Measurements from ENCODE around the gene GRHL3.

GRHL3 gene

DNA sequence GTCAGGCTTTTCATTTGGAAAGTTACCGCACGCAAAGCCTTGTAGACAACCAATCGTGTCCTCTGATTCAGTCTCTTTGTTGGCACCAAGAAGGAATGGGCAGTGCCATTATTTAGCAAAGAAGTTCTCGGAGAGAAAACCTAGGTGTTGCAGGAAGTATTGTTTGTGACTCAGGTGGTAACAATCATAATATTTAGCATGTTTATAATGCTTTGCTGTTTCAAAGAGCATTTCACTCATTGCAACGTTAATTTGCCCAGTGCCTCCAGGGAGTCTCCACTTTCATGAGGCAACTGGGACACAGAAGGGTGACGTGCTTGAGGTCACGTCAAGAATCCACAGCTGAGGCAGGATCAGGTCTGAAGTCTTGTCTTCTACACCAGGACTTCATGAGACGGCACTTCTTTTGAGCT lies 63.0 kb downstream of the GRHL3 start:
- no peak for DNase-seq (ENCODE audit: insufficient read length, low spot score)

DNA sequence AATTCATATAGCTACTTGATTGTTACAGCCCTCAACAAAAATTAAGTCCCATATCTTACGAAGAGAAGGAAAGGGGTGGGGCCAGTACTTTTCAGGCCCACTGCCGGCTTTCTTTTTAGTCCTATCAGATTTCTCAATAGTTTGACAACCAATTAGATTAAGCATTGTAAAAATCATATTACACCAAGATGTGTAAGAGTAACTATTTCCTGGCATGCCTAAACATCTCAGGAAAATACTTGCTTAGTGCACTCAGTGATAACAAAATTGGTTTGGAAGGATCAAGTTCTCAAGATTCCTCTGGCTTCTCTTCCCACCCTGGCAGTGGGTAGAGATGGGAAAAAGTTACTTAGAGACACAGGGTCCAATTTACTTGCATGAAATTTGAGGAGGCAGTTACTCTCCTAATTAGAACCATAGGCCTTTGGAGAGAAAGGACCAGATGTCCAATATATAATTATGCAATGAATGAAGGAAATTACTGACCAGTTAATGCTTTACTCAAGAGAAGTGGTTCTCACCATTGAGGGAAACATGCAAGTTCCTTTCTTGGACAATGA lies 64.3 kb downstream of the GRHL3 start:
- TF ChIP-seq, protein P1, sequence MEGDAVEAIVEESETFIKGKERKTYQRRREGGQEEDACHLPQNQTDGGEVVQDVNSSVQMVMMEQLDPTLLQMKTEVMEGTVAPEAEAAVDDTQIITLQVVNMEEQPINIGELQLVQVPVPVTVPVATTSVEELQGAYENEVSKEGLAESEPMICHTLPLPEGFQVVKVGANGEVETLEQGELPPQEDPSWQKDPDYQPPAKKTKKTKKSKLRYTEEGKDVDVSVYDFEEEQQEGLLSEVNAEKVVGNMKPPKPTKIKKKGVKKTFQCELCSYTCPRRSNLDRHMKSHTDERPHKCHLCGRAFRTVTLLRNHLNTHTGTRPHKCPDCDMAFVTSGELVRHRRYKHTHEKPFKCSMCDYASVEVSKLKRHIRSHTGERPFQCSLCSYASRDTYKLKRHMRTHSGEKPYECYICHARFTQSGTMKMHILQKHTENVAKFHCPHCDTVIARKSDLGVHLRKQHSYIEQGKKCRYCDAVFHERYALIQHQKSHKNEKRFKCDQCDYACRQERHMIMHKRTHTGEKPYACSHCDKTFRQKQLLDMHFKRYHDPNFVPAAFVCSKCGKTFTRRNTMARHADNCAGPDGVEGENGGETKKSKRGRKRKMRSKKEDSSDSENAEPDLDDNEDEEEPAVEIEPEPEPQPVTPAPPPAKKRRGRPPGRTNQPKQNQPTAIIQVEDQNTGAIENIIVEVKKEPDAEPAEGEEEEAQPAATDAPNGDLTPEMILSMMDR (IDR thresholded peaks at IDR 0.05; ENCODE audit: insufficient read depth, missing control alignments) = no peak
- no peak for DNase-seq (ENCODE audit: insufficient read length, low spot score)
- no peak for FAIRE-seq

More for the DNA sequence above, 63.0 kb downstream of the GRHL3 start:
- no peak for FAIRE-seq
- TF ChIP-seq, protein P1 (IDR thresholded peaks at IDR 0.05; ENCODE audit: insufficient read depth, missing control alignments) = no peak

DNA sequence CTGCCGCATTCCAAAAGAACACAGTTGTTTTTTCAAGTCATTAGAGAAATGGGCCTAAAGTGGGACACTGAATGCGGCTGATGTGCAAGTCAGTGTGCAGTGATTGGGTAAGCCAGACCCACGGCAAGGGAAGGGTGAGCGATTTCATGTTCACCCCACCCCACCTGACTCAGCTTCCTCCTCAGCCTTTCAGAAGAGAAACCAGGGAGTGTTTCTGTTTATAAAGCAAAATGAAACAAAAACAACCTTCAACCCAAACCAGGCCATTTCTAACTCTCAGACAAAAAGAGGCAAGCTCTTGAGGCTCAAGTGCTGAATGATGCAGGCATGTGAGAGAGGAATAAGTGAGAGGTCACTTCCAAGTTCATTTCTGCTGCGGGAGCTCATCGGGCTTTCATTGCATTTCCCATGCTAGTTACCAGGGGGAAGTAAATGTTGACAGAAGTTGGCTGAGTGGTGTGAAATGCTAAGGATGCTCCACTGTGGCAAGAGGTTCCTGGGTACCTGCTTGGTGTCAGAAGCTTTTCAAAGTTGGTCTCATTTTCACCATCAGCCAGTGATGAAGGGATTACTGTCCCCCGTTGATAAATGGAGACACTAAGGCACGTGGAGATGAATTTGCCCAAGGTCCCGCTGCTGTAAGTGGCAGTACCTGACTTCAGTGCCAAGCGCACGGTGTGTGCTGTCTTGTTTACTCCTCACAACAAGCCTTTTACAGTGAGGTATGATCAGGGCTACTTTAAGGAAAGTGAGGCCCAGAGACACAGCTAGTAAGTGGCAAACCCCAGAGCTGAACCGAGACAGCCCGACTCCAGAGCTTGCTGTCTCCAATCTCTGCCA lies 65.3 kb downstream of the GRHL3 start:
- DNase-seq (ENCODE audit: insufficient read length, low spot score) = no peak
- FAIRE-seq = no peak
- TF ChIP-seq, protein P1 (IDR thresholded peaks at IDR 0.05; ENCODE audit: insufficient read depth, missing control alignments) = no peak

DNA sequence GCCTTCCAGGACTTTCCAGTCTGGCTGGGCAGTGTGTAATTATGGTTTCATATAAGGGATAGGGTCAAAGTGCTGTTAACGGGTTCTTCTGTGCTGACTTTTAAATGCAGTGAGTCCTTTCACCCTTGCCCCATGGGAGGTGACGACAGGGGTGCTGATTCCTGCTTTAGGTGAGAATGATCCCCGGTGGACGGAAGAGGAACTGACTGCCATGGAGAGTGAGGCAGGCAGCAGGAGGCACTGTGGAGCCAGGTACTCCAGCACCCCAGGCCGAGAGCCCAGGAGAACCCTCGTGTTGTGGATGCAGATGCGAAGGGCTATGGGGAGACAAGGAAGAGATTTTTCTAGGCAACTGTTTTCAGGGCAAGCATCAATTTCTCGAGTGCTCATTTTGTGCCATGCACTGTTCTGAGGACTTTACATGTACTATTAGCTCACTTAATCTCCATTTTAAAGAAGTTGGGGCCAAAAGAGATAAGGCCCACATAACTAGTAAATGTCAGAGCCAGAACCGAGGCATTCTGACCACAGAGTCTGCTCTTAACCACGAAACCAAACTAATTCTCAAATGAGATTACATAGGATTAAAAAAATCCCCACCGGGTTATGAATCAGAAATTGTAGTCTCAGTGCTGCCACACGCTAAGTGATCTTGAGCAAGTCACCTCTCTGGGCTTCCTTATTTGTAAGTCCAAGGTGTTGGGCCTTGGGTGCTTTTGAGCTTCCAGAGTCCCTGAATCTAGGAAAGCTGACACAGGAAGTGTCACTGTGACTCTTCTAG lies 66.2 kb downstream of the GRHL3 start:
- no peak for FAIRE-seq
- TF ChIP-seq, protein P1 (IDR thresholded peaks at IDR 0.05; ENCODE audit: insufficient read depth, missing control alignments) = peak; percentile 30
- DNase-seq (ENCODE audit: insufficient read length, low spot score) = no peak

DNA sequence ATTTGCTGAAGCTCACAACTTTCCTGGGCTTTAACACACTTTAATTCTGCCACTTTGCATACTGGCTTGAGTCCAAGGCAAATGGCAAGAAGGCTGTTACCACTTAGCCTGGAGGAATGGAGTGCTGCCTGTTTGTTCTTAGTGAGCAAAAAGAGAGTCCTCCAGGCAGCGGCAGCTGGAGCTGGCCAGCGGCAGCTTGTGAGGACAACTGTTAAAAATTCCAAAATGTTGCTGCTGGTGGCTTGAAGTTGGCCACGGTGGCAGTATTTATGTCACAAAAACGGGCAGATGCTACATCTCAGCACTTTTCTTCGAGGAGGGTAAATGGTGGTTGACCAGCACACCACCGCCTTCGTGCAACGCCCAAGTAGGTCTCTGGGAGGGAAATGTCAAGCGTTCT lies 67.1 kb downstream of the GRHL3 start:
- FAIRE-seq = no peak
- no peak for DNase-seq (ENCODE audit: insufficient read length, low spot score)
- TF ChIP-seq, protein P1 (IDR thresholded peaks at IDR 0.05; ENCODE audit: insufficient read depth, missing control alignments) = no peak

DNA sequence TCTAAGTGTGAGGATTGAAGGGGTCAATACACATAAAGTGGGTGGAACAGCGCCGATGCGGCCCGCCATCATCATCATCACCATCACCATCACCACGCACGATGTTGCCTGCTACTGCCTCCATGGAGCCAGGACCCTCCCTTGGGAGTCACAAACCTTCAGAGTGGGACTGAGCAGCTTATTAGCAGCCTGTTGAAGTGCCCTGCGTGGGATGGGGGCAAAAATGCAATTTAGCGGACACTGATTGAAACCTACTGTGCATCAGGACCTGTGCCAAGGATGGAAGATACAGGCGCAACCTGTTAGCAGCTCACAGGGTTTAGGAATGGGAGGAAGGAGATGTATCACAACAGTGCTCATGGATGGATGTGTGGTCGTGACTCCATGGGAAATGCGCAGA lies 67.8 kb downstream of the GRHL3 start:
- DNase-seq (ENCODE audit: insufficient read length, low spot score) = no peak
- FAIRE-seq = no peak
- TF ChIP-seq, protein P1 (IDR thresholded peaks at IDR 0.05; ENCODE audit: insufficient read depth, missing control alignments) = no peak

Measured in D721Med (cell line).